GM21529 (cell line): ENCODE measurements around the gene EMC10.

Source experiments
- ATAC-seq: cut with Tn5 transposase; IDR thresholded peaks from one replicate; pipeline ENCODE4 v1.9.1; 2021; ENCODE audit not compliant: unreplicated experiment

EMC10 gene

DNA sequence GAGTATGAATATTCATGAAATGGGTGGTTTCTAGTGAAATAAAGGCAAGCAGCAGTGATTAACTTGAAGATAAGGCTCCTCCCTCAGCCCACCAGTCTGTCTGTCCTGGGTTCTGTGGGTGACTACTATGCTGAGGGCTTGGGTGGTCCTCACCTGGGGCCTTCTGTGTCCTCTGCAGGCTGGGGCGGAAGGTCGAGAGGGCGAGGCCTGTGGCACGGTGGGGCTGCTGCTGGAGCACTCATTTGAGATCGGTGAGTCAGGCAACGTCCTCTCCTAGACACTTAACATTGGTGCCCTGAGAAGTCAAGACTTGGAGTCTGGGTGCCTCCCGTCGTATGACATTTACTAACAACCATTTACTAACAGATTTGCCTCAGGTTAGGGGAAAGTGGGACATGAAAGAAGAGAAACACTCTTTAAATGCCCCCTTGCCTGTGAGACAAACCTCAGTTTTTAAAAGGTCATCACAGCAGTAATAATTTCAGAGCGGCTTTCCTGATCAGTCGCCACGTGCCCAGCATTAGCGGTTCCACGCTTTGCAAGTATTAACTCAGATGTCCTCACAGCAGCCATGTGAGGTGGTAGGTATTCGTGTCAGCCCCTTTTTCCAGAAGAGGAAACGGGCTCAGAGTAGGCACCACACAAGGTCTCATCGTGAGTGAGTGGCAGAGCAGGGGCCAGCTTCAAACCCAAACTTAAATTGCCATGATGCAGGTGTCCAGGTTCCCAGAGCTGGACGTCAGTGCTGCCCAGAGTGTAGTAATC lies 1.6 kb downstream of the EMC10 start:
- no peak for ATAC-seq

DNA sequence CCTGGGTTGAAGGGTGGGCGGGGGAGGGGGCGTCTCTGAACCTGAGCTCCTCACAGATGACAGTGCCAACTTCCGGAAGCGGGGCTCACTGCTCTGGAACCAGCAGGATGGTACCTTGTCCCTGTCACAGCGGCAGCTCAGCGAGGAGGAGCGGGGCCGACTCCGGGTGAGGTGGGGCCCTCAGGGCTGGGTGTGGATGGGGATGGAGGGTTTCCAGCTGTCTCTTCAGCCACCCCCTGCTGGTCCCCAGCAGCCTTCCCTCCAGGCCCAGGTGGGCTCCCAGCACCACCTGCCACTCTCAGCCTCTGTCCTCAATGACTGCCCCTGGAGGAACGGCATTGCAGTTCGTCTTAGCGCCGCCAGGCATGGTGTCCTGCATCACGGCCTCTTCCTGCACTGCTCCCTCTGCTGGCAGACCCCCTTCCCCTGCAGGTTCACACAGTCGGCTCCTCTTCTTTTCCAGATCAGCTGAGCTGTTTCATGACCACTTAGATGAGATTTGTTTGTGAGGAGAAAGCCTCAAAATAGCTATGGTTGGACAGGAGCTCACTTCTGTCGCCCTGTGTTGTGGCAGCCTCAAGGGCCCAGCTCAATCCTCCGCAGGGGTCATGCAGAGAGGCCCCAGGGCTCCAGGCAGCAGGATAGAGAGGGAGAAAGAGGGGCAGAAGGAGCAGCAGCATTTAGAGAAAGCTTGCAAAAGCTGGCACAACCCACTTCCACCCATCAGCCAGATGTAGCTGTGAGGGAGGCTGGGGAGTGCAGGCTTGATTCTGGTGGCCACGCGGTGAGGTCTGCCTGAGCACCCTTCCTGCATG lies 2.8 kb downstream of the EMC10 start:
- no peak for ATAC-seq

DNA sequence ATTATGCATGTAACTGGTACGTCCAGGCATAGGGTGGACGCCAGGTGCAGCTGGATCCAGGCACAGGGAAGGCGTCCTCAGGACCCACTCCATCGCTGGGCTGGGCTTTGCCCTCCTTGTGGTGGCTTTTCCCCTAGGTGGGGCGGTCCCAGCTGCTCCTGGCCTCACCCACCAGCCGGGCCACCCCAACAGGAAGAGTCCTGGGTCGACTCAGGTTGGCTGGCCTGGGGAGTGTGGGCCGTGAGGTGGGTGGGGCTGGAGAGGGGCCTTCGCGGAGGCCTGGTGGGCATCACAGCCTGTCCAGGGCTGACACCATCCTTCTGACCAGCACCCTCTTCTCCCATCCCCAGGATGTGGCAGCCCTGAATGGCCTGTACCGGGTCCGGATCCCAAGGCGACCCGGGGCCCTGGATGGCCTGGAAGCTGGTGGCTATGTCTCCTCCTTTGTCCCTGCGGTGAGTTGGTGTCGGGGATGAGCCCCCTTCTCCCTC lies 3.5 kb downstream of the EMC10 start:
- ATAC-seq, result no peak

DNA sequence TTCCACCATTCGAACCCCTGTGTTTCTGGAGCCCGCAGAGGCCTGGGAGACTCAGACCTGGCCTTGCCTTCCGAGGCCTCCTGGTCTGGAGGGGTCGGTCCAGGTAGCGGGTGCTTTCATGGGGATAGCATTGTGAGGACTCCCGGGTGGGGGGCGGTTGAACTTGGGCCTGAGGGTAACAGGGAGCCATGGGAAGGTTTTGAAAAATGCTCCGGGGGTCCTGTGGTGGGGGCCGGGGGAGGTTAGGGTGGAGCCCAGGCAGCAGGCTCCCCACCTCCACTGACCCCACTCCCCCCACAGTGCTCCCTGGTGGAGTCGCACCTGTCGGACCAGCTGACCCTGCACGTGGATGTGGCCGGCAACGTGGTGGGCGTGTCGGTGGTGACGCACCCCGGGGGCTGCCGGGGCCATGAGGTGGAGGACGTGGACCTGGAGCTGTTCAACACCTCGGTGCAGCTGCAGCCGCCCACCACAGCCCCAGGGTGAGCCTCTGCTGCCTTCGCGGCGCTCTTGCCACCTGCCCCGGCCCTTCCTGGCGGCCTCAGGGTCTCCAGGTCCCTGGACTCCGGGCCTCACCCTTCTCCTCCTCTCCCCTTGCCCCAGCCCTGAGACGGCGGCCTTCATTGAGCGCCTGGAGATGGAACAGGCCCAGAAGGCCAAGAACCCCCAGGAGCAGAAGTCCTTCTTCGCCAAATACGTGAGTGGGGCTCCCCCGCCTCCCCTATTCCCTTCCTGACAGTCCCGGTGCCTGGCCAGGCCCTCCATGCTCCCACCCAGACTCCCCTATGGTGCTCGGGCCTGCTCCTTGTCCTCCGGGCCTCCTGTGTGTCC lies 4.2 kb downstream of the EMC10 start:
- no peak for ATAC-seq

DNA sequence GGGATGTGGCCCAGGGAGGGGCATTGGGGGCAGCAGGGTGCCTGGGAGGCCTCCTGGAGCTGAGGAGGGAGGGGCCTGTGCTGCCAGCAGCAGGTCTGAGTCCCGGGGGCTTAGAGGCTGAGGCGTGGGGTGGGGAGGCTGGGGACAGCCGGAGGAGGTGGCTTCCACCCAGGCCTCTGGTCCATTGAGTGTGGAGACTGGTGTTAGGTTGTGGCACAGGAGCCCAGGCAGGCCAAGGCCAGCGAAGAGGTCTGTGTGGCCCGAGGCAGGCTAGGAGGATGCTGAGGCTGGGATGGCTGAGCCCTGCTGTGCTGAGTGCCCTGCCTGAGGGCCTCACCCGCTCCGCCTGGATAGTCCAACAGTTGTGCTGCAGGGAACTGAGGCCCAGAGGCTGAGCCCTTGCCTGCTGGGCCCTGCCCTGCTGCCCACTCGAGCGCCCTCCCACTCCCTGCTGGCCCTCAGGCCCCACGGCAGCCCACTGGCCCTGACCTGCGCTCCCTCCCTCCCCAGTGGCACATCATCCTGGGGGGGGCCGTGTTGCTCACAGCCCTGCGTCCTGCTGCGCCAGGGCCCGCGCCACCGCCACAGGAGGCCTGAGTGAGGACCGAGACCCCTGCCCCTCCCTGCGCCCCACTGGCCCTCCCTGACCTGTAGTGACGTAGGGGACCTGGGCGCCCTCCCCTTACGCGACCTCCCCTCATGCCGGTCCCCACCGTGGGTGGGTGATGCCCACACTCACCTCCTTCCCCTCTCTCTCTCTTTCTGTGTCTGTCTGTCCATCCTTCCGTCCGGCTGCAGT lies 5.2 kb downstream of the EMC10 start:
- ATAC-seq, result no peak

DNA sequence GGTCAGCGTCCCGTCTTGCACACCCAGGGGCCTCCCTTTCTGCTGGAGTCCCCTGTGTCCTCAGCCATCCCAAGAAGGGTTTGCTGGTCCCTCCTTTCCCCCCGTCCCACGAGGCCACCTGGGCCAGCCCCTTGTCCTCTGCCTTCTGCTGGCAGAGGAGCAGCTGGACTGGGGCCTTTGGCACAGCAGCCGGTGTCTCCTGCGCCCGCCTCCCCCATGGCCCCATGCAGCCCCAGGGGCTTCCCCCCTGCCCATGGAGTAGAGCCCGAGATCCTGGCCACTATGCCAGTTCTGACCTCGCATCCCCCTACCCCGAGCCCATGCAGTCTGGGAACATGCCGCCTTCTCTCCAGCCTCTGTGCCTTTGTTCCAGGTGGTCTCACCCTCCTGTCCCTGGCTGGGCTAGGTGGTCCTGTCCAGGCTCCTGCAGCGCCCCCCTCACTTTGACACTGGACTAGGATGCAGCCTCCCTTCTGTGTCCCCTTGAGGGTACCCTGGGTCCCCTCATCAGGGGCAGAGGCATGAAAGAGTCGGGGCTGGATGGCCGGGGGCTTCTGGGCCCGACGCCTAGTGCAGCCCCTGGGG lies 6.1 kb downstream of the EMC10 start:
- no peak for ATAC-seq

DNA sequence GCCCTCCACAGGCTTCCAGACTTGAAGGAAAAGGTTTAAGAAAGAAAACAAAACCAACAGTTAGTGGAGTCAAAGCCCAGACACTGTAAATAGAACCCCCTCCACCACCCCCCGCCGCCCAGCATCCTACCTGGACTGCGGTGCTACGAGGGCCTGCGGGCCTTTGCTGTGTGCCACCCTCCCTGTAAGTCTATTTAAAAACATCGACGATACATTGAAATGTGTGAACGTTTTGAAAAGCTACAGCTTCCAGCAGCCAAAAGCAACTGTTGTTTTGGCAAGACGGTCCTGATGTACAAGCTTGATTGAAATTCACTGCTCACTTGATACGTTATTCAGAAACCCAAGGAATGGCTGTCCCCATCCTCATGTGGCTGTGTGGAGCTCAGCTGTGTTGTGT lies 6.6 kb downstream of the EMC10 start:
- no peak for ATAC-seq

DNA sequence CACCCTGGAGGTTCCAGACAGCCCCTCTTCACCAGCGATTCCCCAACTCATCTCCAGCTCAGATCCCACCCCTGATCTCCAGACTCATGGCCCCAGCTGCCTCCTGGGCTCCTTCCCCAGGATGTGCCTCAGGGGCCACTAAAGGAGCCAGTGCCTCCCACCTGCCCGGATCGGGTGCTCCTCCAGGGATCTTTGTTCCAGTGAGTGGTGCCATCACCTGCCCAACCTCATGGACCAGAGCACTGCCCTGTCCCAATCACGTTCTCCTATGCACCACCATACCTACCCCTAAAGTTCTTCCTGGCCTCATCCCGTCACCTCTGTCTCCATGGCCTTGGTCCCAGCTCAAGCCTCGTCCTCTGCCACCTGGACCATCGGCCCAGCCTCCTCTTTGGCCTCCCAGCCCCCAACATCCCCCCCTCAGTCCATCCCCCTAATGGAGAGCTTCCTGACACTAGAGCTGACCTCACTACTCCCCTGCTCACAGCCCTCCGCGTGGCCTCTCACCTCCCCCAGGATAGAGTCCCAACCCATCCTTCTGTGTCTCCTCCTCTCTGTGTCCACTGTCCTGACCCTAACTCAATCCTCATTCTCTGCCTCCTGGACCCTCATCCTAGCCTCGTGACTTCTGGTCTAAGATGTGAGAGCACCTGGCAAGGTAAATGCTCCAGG lies 9.1 kb downstream of the EMC10 start:
- no peak for ATAC-seq

DNA sequence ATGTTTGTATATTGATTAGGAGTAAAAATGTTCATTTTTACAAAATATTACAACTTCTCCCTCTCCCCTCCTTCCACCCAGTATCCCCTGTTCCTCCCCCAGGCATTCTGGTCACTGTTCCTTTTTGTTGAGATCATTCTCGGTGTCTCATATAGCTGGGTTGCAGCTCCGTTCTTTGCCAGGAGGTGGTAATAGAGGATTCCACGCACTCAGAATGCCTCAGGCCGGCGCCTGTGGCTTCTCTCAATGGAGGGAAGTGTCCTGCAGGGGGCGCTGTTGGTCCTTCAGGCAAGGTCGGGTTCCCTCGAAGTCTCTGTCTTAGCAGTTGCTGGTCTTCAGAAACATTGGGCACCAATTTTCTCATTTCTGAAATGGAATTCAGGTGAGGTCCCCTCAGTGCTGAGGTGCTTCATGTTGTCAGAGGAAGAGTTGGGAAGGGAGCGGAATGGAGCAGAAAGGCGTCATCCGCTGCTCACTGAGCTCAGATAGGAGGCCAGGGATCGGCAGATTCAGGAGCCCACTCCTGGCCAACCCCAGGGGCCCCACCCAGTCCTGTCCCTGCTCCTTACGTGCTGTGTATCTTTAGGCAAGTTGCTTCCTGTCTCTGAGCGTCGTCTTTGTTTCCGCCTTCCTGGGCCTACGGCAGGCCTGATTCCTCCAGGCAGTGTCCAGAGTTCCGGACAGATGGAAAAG lies 10.7 kb downstream of the EMC10 start:
- no peak for ATAC-seq

DNA sequence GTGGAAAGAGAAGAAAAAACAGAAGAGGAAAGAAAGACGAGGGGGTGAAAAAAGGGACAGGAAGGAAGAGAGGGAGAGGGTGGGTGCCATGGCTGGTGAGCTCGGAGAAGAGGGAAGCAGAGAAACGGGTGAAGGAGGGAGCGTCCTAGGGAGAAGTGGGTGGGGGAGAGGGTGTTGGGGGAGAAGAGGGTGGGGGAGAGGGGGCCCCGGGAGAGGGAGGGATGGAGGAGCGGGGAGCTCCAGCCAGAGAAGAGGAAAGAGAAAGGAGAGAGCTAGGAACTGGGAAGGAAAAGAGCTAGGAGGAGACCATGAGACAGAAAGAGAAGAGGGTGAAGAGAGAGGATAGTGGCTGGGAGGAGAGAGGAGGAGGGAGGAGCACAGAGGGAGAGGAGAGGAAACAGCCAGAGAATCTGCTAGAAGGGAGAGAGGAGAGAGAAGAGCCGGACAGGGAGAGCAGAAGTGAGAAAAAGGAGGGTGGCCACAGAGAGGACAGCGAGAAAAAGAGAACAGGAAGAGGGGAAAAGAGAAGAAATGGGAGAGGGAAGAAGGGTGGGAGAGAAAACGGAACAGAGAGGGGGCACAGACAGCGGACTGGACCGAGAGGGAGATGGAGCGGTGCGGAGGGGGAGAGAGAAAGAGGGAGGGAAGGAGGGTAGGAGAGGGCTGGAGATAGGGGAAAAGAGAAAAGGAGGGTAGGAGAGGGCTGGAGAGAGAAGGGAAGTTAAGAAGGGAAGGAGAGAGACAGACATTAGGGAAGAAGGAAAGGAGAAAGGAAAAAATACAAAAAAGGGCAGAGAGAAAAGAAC lies 12.3 kb downstream of the EMC10 start:
- ATAC-seq, result no peak

DNA sequence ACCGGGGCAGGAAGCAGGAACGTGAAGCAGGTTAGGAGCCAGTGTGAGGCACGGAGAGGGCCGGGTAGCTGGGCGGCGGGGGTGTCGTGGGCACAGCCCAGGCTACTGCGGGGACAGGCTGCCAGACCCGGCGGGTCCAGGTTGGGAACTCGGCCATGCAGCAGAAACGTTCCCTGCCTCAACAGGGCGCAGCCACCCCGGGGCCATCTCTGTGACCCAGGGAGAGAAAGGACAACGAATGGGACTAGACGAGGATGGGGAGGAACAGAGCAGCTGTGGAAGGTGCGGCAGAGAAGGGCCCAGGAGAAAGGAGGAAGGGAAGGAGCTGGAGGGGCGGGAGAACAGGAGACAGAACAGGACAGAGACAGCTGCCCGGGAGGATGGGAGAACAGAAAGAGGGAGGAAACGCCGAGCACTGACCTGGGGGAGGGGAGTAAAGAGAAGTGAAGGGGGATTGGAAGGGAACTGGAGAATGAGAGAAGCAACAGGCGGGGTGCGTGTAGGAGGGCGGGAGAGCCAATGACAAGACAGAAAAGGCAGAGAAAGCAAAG lies 13.2 kb downstream of the EMC10 start:
- no peak for ATAC-seq

DNA sequence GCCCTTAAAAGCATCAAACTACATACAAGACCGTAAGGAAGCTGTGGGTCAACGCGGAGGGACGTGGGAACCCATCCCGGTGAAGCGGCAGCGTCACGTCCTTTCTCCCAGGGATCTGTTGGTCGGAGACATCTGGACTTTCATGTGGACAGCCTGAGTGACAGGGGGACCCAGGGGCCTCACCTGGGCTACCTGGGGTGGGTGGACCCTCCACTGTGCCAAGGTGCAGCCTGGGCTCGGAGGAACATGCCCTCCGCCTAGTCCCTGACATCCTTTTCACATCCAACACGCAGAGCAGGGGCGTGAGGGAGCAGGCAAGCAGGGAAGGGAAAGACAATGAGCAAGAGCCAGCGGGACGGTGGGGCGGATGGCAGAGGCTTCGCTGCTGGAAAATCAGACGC lies 14.1 kb downstream of the EMC10 start:
- ATAC-seq, result no peak

DNA sequence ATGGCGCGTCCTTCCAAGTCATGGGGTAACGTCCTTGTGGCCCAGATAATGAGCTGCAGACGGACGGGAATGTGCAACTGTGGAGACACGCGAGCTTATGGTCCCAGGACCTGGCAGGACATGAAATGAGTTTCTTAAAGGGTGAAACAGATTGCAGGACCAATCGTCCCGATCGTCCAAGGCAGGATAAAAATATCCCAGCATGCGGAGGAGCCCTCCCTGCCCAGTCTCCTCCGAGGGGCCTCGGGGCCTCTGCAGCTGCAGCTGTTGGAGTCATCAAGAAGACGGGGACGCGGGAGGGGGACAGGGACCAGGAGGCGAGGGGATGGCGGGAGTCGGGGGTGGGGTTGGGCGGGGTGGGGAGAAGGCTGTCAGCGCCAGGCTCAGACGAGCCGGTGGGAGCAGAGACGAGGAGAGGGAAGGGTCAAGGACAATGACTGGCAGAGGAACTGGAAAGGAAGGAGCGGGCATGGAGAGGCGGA lies 14.7 kb downstream of the EMC10 start:
- no peak for ATAC-seq

DNA sequence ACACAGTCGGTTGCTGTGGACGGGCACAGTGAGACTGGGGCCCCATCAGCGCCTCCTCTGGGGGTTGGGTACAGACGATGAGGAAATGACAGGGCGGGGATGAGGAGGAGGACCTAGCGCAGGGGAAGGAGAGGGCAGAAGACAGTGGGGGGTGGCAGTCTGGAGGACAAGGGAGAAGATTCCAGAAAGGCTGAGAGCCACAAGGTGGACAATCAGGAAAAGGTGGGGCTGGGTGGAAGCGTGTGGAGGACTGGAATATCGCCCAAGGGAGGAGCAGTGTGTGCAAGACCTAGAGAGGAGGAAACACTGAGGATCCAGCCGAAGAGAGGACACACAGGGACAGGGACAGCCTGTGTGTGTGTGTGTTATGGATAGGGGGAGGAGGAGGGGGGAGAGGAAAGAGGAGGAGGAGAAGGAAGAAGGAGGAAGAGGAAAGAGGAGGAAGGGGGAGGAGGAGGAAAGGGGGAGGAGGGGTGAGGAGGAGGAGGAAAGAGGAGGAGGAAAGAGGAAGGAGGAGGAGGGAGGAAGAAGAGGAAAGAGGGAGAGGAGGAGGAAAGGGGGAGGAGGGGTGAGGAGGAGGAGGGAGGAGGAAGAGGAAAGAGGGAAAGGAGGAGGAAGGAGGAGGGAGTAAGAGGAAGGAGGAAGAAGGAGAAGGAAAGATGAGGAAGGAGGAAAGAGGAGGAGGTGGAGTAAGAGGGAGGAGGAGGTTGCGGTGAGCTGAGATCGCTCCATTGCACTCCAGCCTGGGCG lies 16.2 kb downstream of the EMC10 start:
- no peak for ATAC-seq

DNA sequence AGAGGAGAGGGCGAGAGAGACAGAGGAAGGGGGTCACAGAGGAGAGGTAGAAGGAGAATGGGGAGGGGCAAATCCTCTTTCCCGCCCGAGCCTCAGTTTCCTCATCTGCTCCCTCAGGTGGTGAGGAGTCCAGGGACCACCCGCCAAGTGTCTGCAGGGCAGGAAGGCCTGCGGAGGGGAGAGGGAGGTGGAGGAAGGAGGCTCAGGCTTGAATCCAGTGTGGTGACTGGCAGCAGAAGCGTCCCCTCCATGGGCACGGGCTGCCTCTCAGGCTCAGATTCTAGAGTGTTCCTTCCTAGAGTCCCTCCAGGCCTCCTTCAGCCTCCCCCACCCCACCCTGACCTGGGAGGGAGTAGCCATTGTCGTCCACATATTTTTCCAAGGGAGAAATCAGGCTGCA lies 16.9 kb downstream of the EMC10 start:
- no peak for ATAC-seq

DNA sequence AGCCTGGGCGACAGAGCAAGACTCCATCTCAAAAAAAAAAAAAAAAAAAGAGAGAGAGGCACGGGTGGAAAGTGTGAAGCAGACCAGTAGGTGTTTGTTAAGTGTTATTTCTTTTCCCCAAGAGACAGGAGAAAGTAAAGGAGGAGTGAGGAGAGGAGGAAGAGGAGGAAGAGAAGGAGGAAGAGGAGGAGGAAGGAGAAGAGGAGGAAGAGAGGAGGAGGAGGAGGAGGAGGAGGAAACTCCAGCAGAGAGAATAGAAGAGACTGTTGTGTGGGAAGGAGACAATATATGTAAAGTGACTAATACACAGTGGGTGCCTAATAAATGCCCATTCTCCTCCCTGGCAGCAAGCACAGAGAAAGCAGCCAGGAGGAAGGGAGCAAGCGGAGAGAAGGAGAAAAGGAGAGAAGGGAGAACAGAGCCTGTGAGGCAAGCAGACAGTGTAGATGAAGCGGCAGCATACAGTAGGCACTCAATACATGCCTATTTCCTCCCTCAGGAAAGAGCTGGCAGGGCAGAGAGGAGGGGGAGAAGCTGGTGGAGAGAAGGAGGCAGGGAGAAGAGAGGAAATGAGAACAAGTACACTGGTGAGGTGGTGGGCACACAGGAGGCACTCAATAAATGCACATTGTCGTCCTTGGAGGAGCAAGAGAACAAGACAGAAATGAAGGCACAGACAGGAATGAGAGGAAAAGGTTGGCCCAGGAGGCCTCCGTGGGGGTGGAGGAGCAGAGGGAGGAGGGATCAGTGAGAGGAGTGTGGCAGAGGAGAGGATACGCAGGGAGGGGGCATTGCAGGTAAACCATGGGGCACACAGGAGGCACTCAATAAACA lies 18.1 kb downstream of the EMC10 start:
- ATAC-seq, result no peak
